HG03095 (cell line): Measurements from ENCODE around the gene GRAMD1B.
A peak's percentile ranks its signal among the peaks of the same experiment; 100 is the strongest.

Experiments
- ATAC-seq: cut with Tn5 transposase; IDR thresholded peaks from one replicate; pipeline ENCODE4 v1.9.1; 2021; ENCODE audit warnings: moderate library complexity; ENCODE audit not compliant: unreplicated experiment

Gene GRAMD1B

GRCh38 chr11:123429913-123430720, at the start of gene GRAMD1B:
GRAMD1B (plus strand) TSS chr11:123430269; CDS start chr11:123430793, 524 bp downstream.
- ATAC-seq, result peak; percentile 47

GRCh38 chr11:123381149-123381548, 48.9 kb upstream of the GRAMD1B start:
- no peak for ATAC-seq

GRCh38 chr11:123381817-123382554, 48.1 kb upstream of the GRAMD1B start:
- peak; percentile 55 for ATAC-seq

GRCh38 chr11:123382555-123383074, 47.5 kb upstream of the GRAMD1B start:
- ATAC-seq, result no peak

GRCh38 chr11:123384116-123384515, 46.0 kb upstream of the GRAMD1B start:
- no peak for ATAC-seq

GRCh38 chr11:123386796-123387510, 43.1 kb upstream of the GRAMD1B start:
- no peak for ATAC-seq

- ATAC-seq, result no peak
Observed at GRCh38 chr11:123388640-123389039, 41.4 kb upstream of the GRAMD1B start.

GRCh38 chr11:123390146-123390545, 39.9 kb upstream of the GRAMD1B start:
- no peak for ATAC-seq

GRCh38 chr11:123391646-123392348, 38.3 kb upstream of the GRAMD1B start:
- ATAC-seq, result no peak

GRCh38 chr11:123392431-123392830, 37.6 kb upstream of the GRAMD1B start:
- no peak for ATAC-seq

GRCh38 chr11:123392844-123393243, 37.2 kb upstream of the GRAMD1B start:
- no peak for ATAC-seq

- ATAC-seq, result no peak
Observed at GRCh38 chr11:123393312-123393927, 36.6 kb upstream of the GRAMD1B start.

- no peak for ATAC-seq
Observed at GRCh38 chr11:123404676-123405075, 25.4 kb upstream of the GRAMD1B start.

- ATAC-seq, result no peak
Observed at GRCh38 chr11:123405123-123405592, 24.9 kb upstream of the GRAMD1B start.

GRCh38 chr11:123406441-123407129, 23.5 kb upstream of the GRAMD1B start:
- no peak for ATAC-seq

GRCh38 chr11:123407130-123407995, 22.7 kb upstream of the GRAMD1B start:
- peak; percentile 44 for ATAC-seq

- no peak for ATAC-seq
Observed at GRCh38 chr11:123407996-123408597, 22.0 kb upstream of the GRAMD1B start.
